HG02970 (cell line): ENCODE data around the gene PPIL6.

Experiments
- ATAC-seq: cut with Tn5 transposase; IDR thresholded peaks from one replicate; pipeline ENCODE4 v1.9.1; 2021; ENCODE audit warnings: mild to moderate bottlenecking, moderate library complexity, moderate number of reproducible peaks; ENCODE audit not compliant: unreplicated experiment, low FRiP score

The PPIL6 gene

DNA sequence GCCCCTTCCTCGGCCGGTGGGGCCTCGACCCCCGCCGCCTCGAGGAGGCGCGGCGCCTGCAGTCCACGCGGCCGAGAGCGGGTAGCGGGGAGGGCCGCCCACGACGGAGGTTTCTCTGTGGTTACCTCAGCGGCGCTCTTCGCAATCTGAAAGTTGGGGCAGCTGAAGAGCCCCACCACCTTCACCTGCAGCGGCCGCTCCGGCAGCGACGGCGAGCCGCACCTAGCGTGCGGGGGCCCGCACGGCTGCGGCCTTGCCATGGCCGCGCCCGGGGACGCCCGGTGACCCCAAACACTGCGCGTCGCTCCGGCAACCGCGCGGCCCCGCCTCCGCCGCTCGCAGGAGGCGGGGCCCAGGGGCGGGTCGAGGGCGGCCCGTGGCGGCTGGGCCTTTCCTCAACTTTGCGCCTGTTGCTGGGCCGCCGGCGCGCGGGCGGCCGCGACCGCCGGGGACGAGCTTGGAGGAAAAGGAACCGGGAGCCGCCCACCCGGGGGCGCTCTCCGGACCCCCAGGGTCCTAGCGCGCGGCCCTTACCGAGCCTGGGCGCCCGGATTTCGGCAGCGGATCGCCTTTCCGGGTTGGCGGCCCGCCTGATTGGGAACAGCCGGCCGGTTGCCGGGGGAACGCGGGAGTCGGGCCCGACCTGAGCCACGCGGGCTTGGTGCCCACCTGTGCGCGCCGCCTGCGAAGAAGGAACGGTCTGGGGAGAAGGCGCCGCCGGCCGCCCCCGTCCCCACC, at the start of gene PPIL6, which contains the start of gene SMPD2:
Gene PPIL6, minus strand, starts transcription at position 298 of the 738 bp plus-strand sequence. Its CDS starts 38 bp downstream, at position 260.
Gene SMPD2, plus strand, starts transcription at position 394 of the 738 bp plus-strand sequence. CDS start 398 bp downstream, outside the sequence.
- ATAC-seq = peak; percentile 91

GRCh38 chr6:109488001-109488400, 47.6 kb upstream of the PPIL6 start:
- ATAC-seq = no peak

GRCh38 chr6:109486068-109486467, 45.6 kb upstream of the PPIL6 start:
- ATAC-seq = no peak

- ATAC-seq = no peak
Observed at GRCh38 chr6:109485266-109485935, 45.0 kb upstream of the PPIL6 start.

- no peak for ATAC-seq
Observed at GRCh38 chr6:109484122-109484521, 43.7 kb upstream of the PPIL6 start.

GRCh38 chr6:109483735-109484057, 43.3 kb upstream of the PPIL6 start:
- peak; percentile 4 for ATAC-seq

DNA sequence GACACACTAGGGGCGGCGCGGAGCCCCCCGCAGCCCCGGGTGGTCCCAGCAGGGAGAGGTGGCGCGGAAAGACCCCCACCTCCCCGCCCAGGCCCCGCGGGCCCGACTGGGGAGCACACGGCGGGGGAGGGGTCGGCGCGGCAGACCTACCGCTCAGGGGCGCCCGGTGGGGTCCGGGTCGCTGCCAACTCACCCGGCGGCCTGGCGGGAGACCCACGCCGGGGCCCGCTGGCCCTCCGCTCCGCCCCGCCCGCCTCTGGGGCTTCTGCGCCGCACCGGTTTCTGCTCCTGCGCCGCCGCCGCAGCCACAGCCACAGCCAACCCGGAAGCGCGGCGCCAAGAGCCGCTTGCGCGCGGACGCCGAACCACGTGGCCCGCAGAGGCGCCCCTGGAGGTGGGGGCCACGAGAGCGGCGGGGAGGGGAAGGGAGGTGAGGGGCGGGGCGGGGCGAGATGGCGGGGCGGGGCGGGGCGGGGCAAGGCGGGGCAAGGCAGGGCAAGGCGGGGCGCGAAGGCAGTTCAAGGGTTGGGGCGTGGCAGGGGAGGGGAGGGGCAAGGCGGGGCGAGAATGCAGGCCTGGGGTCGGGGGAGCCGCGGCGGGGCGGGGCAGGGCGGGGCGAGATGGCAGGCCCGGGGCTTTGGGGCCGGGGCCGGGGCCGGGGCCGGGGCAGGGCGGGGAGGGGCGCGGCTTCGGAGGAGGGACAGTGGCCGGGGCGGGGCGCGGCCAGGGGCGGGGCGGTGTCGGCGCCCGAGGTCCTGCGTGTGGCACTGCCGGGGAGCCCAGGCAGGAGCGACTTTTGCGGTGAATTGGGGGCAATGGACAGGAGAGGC, 42.7 kb upstream of the PPIL6 start, which contains the start of gene ZBTB24:
Gene ZBTB24, minus strand, starts transcription at position 315 of the 830 bp plus-strand sequence. CDS start 1,193 bp downstream, outside the sequence.
- ATAC-seq = peak; percentile 89

DNA sequence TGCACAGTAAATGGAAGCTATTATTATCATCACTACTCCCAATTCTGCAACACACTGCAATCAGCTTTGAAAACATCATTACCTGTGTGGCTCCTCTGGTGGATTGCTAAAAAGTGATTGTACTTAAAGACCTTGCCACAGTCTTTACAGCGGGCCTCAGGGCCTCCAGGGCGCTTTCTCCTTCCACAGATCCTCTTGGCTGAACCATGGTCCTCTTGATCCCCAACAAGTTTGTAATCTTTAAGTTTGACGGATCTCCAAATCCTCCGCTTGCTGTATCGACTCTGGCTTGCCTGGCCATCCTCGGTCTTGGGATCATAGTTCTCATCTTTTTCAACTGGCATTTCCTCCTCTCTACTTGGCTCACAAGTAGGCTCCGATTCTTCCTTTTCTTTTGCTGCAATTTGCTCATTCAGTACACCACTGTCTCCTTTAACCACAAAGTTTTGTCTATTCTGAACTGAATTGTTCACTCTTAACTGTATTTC, 40.6 kb upstream of the PPIL6 start:
- ATAC-seq = no peak

- ATAC-seq = no peak
Observed at GRCh38 chr6:109478841-109479624, 38.6 kb upstream of the PPIL6 start.

GRCh38 chr6:109478222-109478805, 37.9 kb upstream of the PPIL6 start:
- no peak for ATAC-seq

- ATAC-seq = no peak
Observed at GRCh38 chr6:109477725-109478124, 37.3 kb upstream of the PPIL6 start.

DNA sequence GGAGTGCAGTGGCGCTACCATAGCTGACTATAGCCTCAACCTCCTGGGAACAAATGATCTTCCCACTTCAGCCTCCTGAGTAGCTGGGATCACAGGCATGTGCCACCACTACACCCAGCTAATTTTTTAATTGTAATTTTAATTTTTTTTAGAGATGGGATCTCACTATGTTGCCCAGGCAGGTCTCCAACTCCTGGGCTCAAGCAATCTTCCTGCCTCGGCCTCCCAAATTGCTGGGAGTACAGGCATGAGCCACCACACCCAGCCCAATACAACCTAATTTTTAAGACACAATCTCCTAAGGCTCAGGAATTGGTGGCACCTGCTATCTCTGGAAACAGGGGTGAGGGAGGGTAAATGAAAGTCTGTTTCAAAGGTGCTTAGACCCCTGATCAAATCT, 36.8 kb upstream of the PPIL6 start:
- ATAC-seq = no peak

- no peak for ATAC-seq
Observed at GRCh38 chr6:109475625-109476024, 35.2 kb upstream of the PPIL6 start.

DNA sequence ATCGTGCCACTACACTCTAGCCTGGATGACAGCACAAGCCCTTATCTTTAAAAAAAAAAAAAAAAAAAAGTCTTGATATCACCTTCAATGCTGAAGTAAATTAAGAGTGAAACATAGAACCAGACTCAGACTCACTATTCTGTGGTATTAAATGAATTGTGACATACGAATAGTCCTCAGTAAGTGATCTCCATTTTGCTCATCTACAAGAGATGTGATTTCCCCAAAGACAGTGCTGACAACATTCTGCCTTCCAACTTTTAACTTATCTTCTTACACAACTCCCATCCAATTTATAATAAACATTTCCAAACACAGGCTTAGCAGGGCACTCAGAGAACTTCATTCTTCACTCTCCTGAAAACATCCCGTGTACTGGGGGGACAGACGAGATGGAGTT, 34.6 kb upstream of the PPIL6 start:
- no peak for ATAC-seq

GRCh38 chr6:109473120-109473519, 32.7 kb upstream of the PPIL6 start:
- no peak for ATAC-seq

GRCh38 chr6:109472132-109472995, 31.9 kb upstream of the PPIL6 start:
- no peak for ATAC-seq

DNA sequence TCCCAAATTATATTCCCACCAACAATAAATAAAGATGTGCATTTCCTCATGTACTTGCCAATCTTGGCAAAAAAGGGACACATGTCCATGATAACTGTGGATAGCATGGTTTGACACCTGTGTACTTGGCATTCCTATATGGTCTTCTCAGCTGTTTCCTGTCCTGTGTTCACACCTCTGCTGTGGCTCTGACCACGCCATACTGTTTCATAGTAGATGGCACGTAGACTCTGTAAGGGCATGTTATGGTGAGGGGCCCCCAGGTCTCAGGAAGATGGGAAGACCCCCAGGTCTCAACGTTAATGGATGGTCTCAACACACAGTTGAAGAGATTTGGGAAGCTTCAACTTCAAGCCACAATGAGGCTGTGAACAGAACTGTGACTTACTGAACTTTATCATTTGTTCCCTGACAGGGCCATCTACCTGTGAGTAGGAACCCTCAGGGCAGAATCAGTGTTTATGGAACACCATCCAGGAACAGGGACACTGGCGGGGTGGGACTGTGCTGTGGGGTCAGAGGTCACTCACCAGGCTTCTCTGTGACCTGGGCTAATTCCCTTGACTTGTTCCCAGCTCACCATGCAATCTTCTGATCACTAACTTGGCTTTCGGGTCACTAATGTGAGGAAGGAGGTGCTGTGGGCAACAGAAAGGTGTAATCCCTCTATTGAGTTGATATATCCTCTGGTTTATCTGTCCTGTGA, 30.8 kb upstream of the PPIL6 start:
- ATAC-seq = no peak

DNA sequence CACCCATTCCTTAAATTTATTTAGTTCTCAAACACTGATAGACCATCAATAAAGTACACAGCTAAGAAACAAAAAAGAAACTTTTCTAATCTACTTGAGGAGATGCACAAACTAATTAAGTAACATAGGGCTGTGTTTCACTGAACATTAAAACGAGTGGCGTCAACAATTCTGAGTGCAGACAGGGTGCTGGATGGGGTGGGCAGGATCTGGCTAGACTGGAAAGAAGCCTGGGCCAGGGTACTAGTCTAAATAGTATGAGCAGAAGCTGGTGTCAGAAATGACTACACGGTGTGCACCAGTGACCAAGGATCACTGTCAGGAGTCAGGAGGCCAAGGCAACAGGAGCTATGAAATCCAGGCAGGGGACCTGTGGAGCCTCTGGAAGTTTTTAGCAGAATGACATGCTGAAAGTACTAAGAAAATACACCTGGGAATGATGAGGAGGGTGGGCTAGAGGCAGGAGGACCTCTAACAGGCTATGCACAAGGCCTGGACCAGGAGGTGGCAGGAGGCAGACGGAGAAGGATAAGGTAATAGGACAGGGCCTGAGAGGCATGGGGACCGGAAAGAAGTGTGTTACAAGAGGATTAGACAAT, 29.3 kb upstream of the PPIL6 start:
- no peak for ATAC-seq
